ENCODE data around the gene TAC4.

GRCh38 chr17:49798738-49799137 is 49.1 kb downstream of the TAC4 start:
- TF ChIP-seq RAD21 (IDR thresholded peaks at IDR 0.05; ENCODE audit: insufficient read depth, low read depth, low read length) (no peak), CTCF (IDR thresholded peaks at IDR 0.05 in 2 of 3, conservative IDR thresholded peaks at IDR 0.05 in 1 of 3; ENCODE audit: control insufficient read depth in 2 of 3, extremely low read depth in 1 of 3, insufficient read depth in 1 of 3, low read depth in 3 of 3, low read length in 3 of 3) (no peak), USF1 (IDR thresholded peaks at IDR 0.05; ENCODE audit: borderline replicate concordance, extremely low read length, insufficient read depth, low read depth, low read length) (no peak), POLR2A (IDR thresholded peaks at IDR 0.05; ENCODE audit: low read depth, low read length) (no peak)
